ENCODE data around the gene RANBP3.

RANBP3 gene

GRCh38 chr19:5929625-5930024 lies 48.3 kb downstream of the RANBP3 start:
- ATAC-seq (ENCODE audit: low read depth), result no peak
- TF ChIP-seq CTCF (IDR thresholded peaks at IDR 0.05; ENCODE audit: poor library complexity, severe bottlenecking), result no peak

GRCh38 chr19:5929179-5929578 lies 48.8 kb downstream of the RANBP3 start:
- ATAC-seq (ENCODE audit: low read depth), result no peak
- Histone ChIP-seq H3K36me3 (ENCODE audit: low read depth) (peaks cover 43% of the 10 kb centered on the region), H3K4me1 (ENCODE audit: insufficient read depth, poor library complexity, severe bottlenecking) (no peaks in the 10 kb centered on the region), H3K27me3 (ENCODE audit: insufficient read depth, poor library complexity, severe bottlenecking) (no peaks in the 10 kb centered on the region), H3K9me3 (ENCODE audit: severe bottlenecking) (no peaks in the 10 kb centered on the region), H3K27ac (ENCODE audit: poor library complexity, severe bottlenecking) (no peak overlapping the region), H3K4me3 (ENCODE audit: severe bottlenecking) (no peak overlapping the region)
- DNase-seq (ENCODE audit: low spot score), result no peak
- TF ChIP-seq CTCF (IDR thresholded peaks at IDR 0.05; ENCODE audit: poor library complexity, severe bottlenecking), result no peak

More at GRCh38 chr19:5929625-5930024, 48.3 kb downstream of the RANBP3 start:
- Histone ChIP-seq H3K27ac (ENCODE audit: poor library complexity, severe bottlenecking) (no peak overlapping the region), H3K4me3 (ENCODE audit: severe bottlenecking) (no peak overlapping the region), H3K9me3 (ENCODE audit: severe bottlenecking) (no peaks in the 10 kb centered on the region), H3K36me3 (ENCODE audit: low read depth) (peaks cover 43% of the 10 kb centered on the region), H3K4me1 (ENCODE audit: insufficient read depth, poor library complexity, severe bottlenecking) (no peaks in the 10 kb centered on the region), H3K27me3 (ENCODE audit: insufficient read depth, poor library complexity, severe bottlenecking) (no peaks in the 10 kb centered on the region)
- no peak for DNase-seq (ENCODE audit: low spot score)

- Histone ChIP-seq H3K9me3 (ENCODE audit: severe bottlenecking) (no peaks in the 10 kb centered on the region), H3K27ac (ENCODE audit: poor library complexity, severe bottlenecking) (no peak overlapping the region), H3K27me3 (ENCODE audit: insufficient read depth, poor library complexity, severe bottlenecking) (no peaks in the 10 kb centered on the region), H3K36me3 (ENCODE audit: low read depth) (peaks cover 50% of the 10 kb centered on the region), H3K4me1 (ENCODE audit: insufficient read depth, poor library complexity, severe bottlenecking) (no peaks in the 10 kb centered on the region), H3K4me3 (ENCODE audit: severe bottlenecking) (no peak overlapping the region)
- DNase-seq (ENCODE audit: low spot score), result no peak
- TF ChIP-seq CTCF (IDR thresholded peaks at IDR 0.05; ENCODE audit: poor library complexity, severe bottlenecking), result no peak
- ATAC-seq (ENCODE audit: low read depth), result no peak
These were observed 50.5 kb downstream of the RANBP3 start for GRCh38 chr19:5927441-5927821.

GRCh38 chr19:5926641-5927440 lies 51.1 kb downstream of the RANBP3 start:
- no peak for TF ChIP-seq CTCF (IDR thresholded peaks at IDR 0.05; ENCODE audit: poor library complexity, severe bottlenecking)
- Histone ChIP-seq H3K4me3 (ENCODE audit: severe bottlenecking) (no peak overlapping the region), H3K36me3 (ENCODE audit: low read depth) (peaks cover 44% of the 10 kb centered on the region), H3K27me3 (ENCODE audit: insufficient read depth, poor library complexity, severe bottlenecking) (no peaks in the 10 kb centered on the region), H3K4me1 (ENCODE audit: insufficient read depth, poor library complexity, severe bottlenecking) (no peaks in the 10 kb centered on the region), H3K9me3 (ENCODE audit: severe bottlenecking) (no peaks in the 10 kb centered on the region), H3K27ac (ENCODE audit: poor library complexity, severe bottlenecking) (no peak overlapping the region)
- DNase-seq (ENCODE audit: low spot score) (no peak), ATAC-seq (ENCODE audit: low read depth) (no peak)

GRCh38 chr19:5925830-5926427 lies 52.0 kb downstream of the RANBP3 start:
- DNase-seq (ENCODE audit: low spot score), result no peak
- Histone ChIP-seq H3K36me3 (ENCODE audit: low read depth) (peaks cover 43% of the 10 kb centered on the region), H3K4me3 (ENCODE audit: severe bottlenecking) (no peak overlapping the region), H3K27me3 (ENCODE audit: insufficient read depth, poor library complexity, severe bottlenecking) (no peaks in the 10 kb centered on the region), H3K27ac (ENCODE audit: poor library complexity, severe bottlenecking) (no peak overlapping the region), H3K4me1 (ENCODE audit: insufficient read depth, poor library complexity, severe bottlenecking) (no peaks in the 10 kb centered on the region), H3K9me3 (ENCODE audit: severe bottlenecking) (no peaks in the 10 kb centered on the region)
- ATAC-seq (ENCODE audit: low read depth), result no peak
- no peak for TF ChIP-seq CTCF (IDR thresholded peaks at IDR 0.05; ENCODE audit: poor library complexity, severe bottlenecking)

Measured in RWPE2 (cell line).